HL-60 (cell line): ENCODE measurements around the gene CES1.

Experiments used
- CTCF ChIP-seq: IDR thresholded peaks from one replicate; pipeline ENCODE4 v1.5.1; 2011; ENCODE audit warnings: low read length, control low read depth, inconsistent platforms; ENCODE audit not compliant: insufficient read depth
- GABPA ChIP-seq: IDR thresholded peaks from 2 replicates; pipeline ENCODE4 v1.6.1; 2012; ENCODE audit warnings: low read depth
- POLR2AphosphoS5 ChIP-seq: IDR thresholded peaks from 2 replicates; pipeline ENCODE4 v1.6.1; 2012; ENCODE audit warnings: low read depth
- REST ChIP-seq: IDR thresholded peaks from 2 replicates; pipeline ENCODE4 v1.6.1; 2012; ENCODE audit warnings: low read depth; ENCODE audit not compliant: insufficient replicate concordance

GRCh38 chr16:55810451-55810961, 22.4 kb downstream of the CES1 start:
- TF ChIP-seq CTCF (no peak), POLR2AphosphoS5 (no peak), GABPA (no peak), REST (no peak)
